ENCODE results near the gene CYBB.
A peak's percentile ranks its signal among the peaks of the same experiment; 100 is the strongest.

Gene CYBB

DNA sequence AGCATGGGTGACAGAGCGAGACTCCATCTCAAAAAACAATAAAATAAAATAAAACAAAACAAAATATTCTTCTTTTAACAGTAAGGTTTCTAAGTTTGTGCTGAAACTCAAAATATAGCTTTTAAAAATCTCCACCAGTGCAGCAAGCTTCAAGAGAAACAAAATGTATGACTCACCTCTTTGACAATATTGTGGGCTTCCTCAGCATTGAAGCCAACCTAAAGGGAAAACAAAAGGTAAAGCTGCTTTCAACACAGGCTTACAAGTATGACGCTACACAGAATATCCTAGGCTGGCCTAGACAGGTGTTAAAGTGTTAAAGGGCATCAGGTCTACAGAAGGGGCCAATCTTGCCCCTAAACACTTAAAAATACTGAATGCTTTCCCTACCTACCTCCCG lies 66.3 kb downstream of the CYBB start:
- no peak for DNase-seq

DNA sequence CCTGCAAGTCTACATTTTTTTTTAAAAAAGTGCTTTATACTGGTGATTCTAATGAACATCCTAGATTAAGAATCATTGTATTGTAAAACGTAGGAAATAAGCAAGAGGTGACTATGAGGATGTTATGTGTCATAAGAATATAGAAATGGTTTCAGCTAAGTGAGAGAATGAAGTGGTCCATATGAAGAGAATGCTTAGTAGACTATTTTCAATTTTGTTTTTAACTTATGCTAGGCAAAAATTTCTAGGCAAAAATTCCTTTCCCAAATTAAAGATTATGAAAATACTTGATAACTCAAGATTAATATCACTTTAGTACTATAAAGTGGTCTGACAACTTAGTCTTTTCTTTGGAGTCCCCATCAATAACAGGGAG lies 66.7 kb downstream of the CYBB start:
- DNase-seq, result no peak

- peak; percentile 63 to 70 for DNase-seq
Measured at GRCh38 chrX:37846934-37847732, 67.3 kb downstream of the CYBB start, which contains the start of gene DYNLT3. Gene DYNLT3 (minus strand): TSS chrX:37847571. CDS start chrX:37847510, 61 bp downstream.

DNA sequence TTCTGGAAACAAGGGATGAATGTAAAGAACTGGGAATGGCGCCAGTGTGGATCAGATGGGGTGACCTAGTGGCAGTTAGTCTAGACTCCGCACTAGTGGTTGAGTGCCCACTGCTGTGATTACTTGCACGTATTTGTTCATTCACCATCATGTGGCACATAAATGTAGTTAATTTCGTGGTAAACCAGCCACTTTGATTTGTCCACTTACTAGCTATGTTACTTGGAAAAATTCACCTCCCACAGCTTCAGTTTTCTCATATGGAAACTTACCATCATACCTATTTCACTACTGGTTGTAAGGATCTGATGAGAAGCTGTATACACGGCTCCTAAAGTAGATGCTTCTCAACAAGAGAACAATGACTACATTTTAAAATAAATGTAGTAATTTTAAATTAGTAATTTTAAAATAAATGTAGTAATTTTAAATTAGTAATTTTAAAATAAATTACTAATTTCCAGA lies 67.9 kb downstream of the CYBB start:
- no peak for DNase-seq

GRCh38 chrX:37854148-37854547 lies 74.3 kb downstream of the CYBB start:
- DNase-seq, result no peak

GRCh38 chrX:37854748-37855147 lies 74.9 kb downstream of the CYBB start:
- DNase-seq, result no peak

DNA sequence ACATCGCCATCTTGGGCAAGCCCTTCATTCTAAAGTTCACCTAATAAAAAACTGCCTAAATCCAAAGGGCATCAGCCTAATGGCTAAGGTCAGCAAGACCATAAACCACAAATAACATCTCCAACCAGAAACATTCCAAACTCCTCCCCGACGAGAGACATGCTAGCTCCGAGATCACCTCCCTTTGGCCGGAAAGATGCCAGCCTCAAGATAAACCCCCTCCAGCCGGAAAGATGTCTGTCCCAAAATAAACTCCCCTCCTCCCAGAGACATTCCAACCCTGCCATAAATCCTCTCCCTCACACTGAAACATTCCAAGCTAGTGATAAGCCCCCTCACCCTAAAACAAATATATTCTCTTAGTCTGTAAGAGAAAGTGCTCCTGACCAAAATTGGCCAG lies 80.9 kb downstream of the CYBB start:
- no peak for DNase-seq

DNA sequence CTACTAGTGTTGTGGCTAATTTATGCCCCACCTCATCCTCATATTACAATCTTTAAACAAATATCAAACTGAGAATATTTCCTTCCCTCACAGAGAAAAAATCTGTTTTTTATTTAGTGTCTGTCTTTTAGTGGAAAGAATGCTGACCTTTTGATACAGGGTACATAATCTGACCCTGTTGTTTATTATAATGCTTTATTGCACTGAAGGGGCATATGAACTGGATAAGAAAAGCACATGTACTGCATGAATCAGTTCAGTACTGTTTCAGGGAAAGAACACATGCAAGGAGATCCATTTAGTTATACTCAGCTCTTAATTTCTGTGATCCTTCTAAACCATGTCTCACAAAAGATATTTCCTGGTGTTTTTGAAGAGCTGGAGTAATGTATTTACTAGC lies 83.0 kb downstream of the CYBB start:
- DNase-seq, result no peak
